HEK293 (cell line): ENCODE data around the gene TULP1.

Experiments
- GLI4 ChIP-seq: fragments of 450-650 bp; formaldehyde crosslinking; IDR thresholded peaks from 2 replicates; pipeline ENCODE4 v1.5.1; 2016; ENCODE audit warnings: missing biosample characterization, missing genetic modification characterization
- HOXD13 ChIP-seq: sonication (generic); formaldehyde crosslinking; IDR thresholded peaks from 2 replicates; pipeline ENCODE4 v1.8.0; 2022; ENCODE audit warnings: missing genetic modification reagents, borderline replicate concordance
- KLF7 ChIP-seq: fragments of 450-650 bp; formaldehyde crosslinking; IDR thresholded peaks from 2 replicates; pipeline ENCODE4 v1.5.1; 2016; ENCODE audit warnings: missing biosample characterization, missing genetic modification characterization, borderline replicate concordance
- KLF8 ChIP-seq: fragments of 450-650 bp; formaldehyde crosslinking; IDR thresholded peaks from 2 replicates; pipeline ENCODE4 v1.5.1; 2016; ENCODE audit warnings: missing biosample characterization, missing genetic modification characterization
- PRDM1 ChIP-seq: fragments of 450-650 bp; formaldehyde crosslinking; IDR thresholded peaks from 2 replicates; pipeline ENCODE4; 2016; ENCODE audit warnings: missing biosample characterization, missing genetic modification characterization
- ZNF10 ChIP-seq: fragments of 450-650 bp; formaldehyde crosslinking; IDR thresholded peaks from 2 replicates; pipeline ENCODE4 v1.5.1; 2017; ENCODE audit warnings: missing biosample characterization, missing genetic modification characterization
- ZNF112 ChIP-seq: fragments of 450-650 bp; formaldehyde crosslinking; IDR thresholded peaks from 2 replicates; pipeline ENCODE4 v1.5.0; 2017; ENCODE audit warnings: missing biosample characterization, missing genetic modification characterization
- ZNF140 ChIP-seq: fragments of 450-650 bp; formaldehyde crosslinking; IDR thresholded peaks from 2 replicates; pipeline ENCODE4 v1.5.1; 2016; ENCODE audit warnings: missing biosample characterization, missing genetic modification characterization
- ZNF19 ChIP-seq: fragments of 450-650 bp; formaldehyde crosslinking; IDR thresholded peaks from 2 replicates; pipeline ENCODE4; 2016; ENCODE audit warnings: missing biosample characterization, missing genetic modification characterization, low read depth
- ZNF202 ChIP-seq: fragments of 450-650 bp; formaldehyde crosslinking; IDR thresholded peaks from 2 replicates; pipeline ENCODE4 v1.5.1; 2016; ENCODE audit warnings: missing biosample characterization, missing genetic modification characterization, borderline replicate concordance
- ZNF23 ChIP-seq: fragments of 450-650 bp; formaldehyde crosslinking; IDR thresholded peaks from 2 replicates; pipeline ENCODE4 v1.5.1; 2016; ENCODE audit warnings: missing biosample characterization, missing genetic modification characterization, borderline replicate concordance
- ZNF239 ChIP-seq: fragments of 450-650 bp; formaldehyde crosslinking; IDR thresholded peaks from 2 replicates; pipeline ENCODE4 v1.5.1; 2016; ENCODE audit warnings: missing biosample characterization, missing genetic modification characterization
- ZNF274 ChIP-seq, 2 experiments: fragments of 200-500 bp in 1 of 2; fragments of 450-650 bp in 1 of 2; sonication (Bioruptor generic) in 1 of 2; formaldehyde crosslinking in 1 of 2; IDR thresholded peaks; 2 replicates each; pipeline versions ENCODE4 v1.5.1 to v1.6.1; 2014 to 2016; ENCODE audit warnings: borderline replicate concordance in 1 of 2, inconsistent platforms in 1 of 2, low read length in 1 of 2, missing biosample characterization in 1 of 2, missing genetic modification characterization in 1 of 2
- ZNF324 ChIP-seq: fragments of 450-650 bp; formaldehyde crosslinking; IDR thresholded peaks from 2 replicates; pipeline ENCODE4 v1.5.1; 2016; ENCODE audit warnings: missing biosample characterization, missing genetic modification characterization
- ZNF37A ChIP-seq: fragments of 450-650 bp; IDR thresholded peaks from 2 replicates; pipeline ENCODE4 v1.5.1; 2018; ENCODE audit warnings: missing biosample characterization, missing genetic modification characterization
- ZNF391 ChIP-seq: fragments of 450-650 bp; formaldehyde crosslinking; IDR thresholded peaks from 2 replicates; pipeline ENCODE4 v1.5.1; 2016; ENCODE audit warnings: low read depth, missing biosample characterization, missing genetic modification characterization, borderline replicate concordance
- ZNF473 ChIP-seq: fragments of 450-650 bp; formaldehyde crosslinking; IDR thresholded peaks from 2 replicates; pipeline ENCODE4 v1.5.1; 2017; ENCODE audit warnings: missing biosample characterization, missing genetic modification characterization
- ZNF529 ChIP-seq: fragments of 450-650 bp; formaldehyde crosslinking; IDR thresholded peaks from 2 replicates; pipeline ENCODE4 v1.5.1; 2017; ENCODE audit warnings: missing genetic modification characterization, missing biosample characterization; ENCODE audit not compliant: insufficient replicate concordance
- ZNF548 ChIP-seq: fragments of 450-650 bp; formaldehyde crosslinking; IDR thresholded peaks from 2 replicates; pipeline ENCODE4 v1.5.1; 2016; ENCODE audit warnings: missing biosample characterization, missing genetic modification characterization
- ZNF549 ChIP-seq: fragments of 450-650 bp; IDR thresholded peaks from 2 replicates; pipeline ENCODE4 v1.5.1; 2018; ENCODE audit warnings: missing biosample characterization, missing genetic modification characterization, mild to moderate bottlenecking, inconsistent platforms, moderate library complexity
- ZNF561 ChIP-seq: fragments of 450-650 bp; IDR thresholded peaks from 2 replicates; pipeline ENCODE4 v1.5.1; 2018; ENCODE audit warnings: missing biosample characterization, missing genetic modification characterization, borderline replicate concordance
- ZNF596 ChIP-seq: fragments of 450-650 bp; IDR thresholded peaks from 2 replicates; pipeline ENCODE4 v1.5.0; 2018; ENCODE audit warnings: missing biosample characterization, mild to moderate bottlenecking, missing genetic modification characterization, moderate library complexity
- ZNF610 ChIP-seq: fragments of 450-650 bp; formaldehyde crosslinking; IDR thresholded peaks from 2 replicates; pipeline ENCODE4 v1.5.1; 2016; ENCODE audit warnings: missing biosample characterization, missing genetic modification characterization, borderline replicate concordance
- ZNF791 ChIP-seq: fragments of 450-650 bp; formaldehyde crosslinking; IDR thresholded peaks from 2 replicates; pipeline ENCODE4 v1.5.1; 2016; ENCODE audit warnings: missing biosample characterization, missing genetic modification characterization
- TF ChIP-seq, protein P1 (sequence below): fragments of 450-650 bp; formaldehyde crosslinking; IDR thresholded peaks from 2 replicates; pipeline ENCODE4 v1.5.1; 2017; ENCODE audit warnings: missing biosample characterization, missing genetic modification characterization
- TF ChIP-seq, protein P2 (sequence below): fragments of 450-650 bp; formaldehyde crosslinking; IDR thresholded peaks from 2 replicates; pipeline ENCODE4 v1.5.1; 2017; ENCODE audit warnings: missing biosample characterization, missing genetic modification characterization
- TF ChIP-seq, protein P3 (sequence below): fragments of 450-650 bp; formaldehyde crosslinking; IDR thresholded peaks from 2 replicates; pipeline ENCODE4 v1.5.1; 2016; ENCODE audit warnings: missing biosample characterization, missing genetic modification characterization
- TF ChIP-seq, protein P4 (sequence below): fragments of 450-650 bp; formaldehyde crosslinking; IDR thresholded peaks from 2 replicates; pipeline ENCODE4; 2016; ENCODE audit warnings: missing biosample characterization, missing genetic modification characterization
- TF ChIP-seq, protein P5 (sequence below): fragments of 450-650 bp; formaldehyde crosslinking; IDR thresholded peaks from 2 replicates; pipeline ENCODE4 v1.5.1; 2016; ENCODE audit warnings: missing biosample characterization, missing genetic modification characterization
- TF ChIP-seq, protein P6 (sequence below): fragments of 450-650 bp; formaldehyde crosslinking; IDR thresholded peaks from 2 replicates; pipeline ENCODE4 v1.5.1; 2016; ENCODE audit warnings: missing biosample characterization, missing genetic modification characterization

TULP1 gene

DNA sequence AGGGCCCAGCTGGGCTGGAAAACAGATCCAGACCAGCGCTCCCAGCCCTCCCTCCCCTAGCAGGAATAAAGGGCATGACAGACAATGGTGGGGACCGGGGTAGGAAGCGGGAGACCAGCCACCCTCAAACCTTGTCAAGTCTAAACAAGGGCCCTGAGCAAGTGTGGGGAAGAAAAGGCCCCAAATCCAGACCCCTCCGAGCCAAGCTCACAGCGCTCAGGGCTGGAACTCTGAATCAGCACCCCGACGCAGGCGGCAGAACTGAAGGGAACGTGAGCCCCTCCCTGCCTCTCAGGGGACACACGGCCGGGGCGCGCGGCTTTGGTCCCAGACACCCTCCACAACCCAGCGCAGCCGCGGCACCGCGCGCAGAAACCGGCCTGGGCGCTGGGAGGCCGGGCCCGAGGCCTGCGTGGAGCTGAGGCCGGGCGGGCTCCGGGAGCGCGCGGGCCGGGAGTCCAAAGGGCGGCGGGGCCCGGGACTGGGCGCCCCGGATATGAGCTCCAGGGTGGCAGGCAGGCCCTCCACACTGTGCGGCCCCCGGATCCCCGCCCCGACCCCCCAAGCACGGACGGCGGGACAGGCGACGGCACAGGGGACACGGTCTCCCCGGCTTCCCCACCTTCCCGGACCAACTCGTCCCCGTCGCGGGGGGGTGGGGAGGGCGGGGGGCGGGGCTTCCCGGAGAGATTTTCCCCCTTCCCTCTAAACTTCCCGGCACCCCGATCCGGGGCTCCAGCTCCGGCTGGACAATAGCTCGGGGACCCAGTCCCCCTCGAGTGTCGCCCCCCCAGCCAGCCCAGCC, 16.5 kb downstream of the TULP1 start (continued):
- TF ChIP-seq ZNF324 (tag by site-specific recombination) (no peak), ZNF561 (tag by site-specific recombination) (no peak), ZNF274 (IDR thresholded peaks at IDR 0.05; ENCODE audit: low read length) (no peak), ZNF274 (tag by site-specific recombination; IDR thresholded peaks at IDR 0.05; ENCODE audit: borderline replicate concordance) (no peak), ZNF112 (tag by site-specific recombination) (no peak), HOXD13 (CRISPR knock-in tag) (no peak), ZNF202 (tag by site-specific recombination) (no peak), ZNF548 (tag by site-specific recombination) (no peak), ZNF473 (tag by site-specific recombination) (no peak), ZNF140 (tag by site-specific recombination) (no peak), ZNF791 (tag by site-specific recombination) (no peak), ZNF23 (tag by site-specific recombination) (no peak), ZNF549 (no peak), ZNF239 (tag by site-specific recombination) (peak; percentile 59; the same call in 1 of the 2 replicates), ZNF10 (tag by site-specific recombination) (no peak), ZNF19 (tag by site-specific recombination) (no peak), PRDM1 (no peak), KLF7 (tag by site-specific recombination) (no peak), GLI4 (tag by site-specific recombination) (no peak), KLF8 (tag by site-specific recombination) (0 out of 2 replicates have a peak, but pooled peaks have one; percentile 6), ZNF391 (tag by site-specific recombination) (no peak), ZNF529 (tag by site-specific recombination) (no peak), ZNF610 (no peak), ZNF596 (tag by site-specific recombination) (0 out of 2 replicates have a peak, but pooled peaks have one; percentile 6), ZNF37A (tag by site-specific recombination) (no peak)
- TF ChIP-seq, protein P1, sequence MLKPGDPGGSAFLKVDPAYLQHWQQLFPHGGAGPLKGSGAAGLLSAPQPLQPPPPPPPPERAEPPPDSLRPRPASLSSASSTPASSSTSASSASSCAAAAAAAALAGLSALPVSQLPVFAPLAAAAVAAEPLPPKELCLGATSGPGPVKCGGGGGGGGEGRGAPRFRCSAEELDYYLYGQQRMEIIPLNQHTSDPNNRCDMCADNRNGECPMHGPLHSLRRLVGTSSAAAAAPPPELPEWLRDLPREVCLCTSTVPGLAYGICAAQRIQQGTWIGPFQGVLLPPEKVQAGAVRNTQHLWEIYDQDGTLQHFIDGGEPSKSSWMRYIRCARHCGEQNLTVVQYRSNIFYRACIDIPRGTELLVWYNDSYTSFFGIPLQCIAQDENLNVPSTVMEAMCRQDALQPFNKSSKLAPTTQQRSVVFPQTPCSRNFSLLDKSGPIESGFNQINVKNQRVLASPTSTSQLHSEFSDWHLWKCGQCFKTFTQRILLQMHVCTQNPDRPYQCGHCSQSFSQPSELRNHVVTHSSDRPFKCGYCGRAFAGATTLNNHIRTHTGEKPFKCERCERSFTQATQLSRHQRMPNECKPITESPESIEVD (tag by site-specific recombination), result no peak
- TF ChIP-seq, protein P2, sequence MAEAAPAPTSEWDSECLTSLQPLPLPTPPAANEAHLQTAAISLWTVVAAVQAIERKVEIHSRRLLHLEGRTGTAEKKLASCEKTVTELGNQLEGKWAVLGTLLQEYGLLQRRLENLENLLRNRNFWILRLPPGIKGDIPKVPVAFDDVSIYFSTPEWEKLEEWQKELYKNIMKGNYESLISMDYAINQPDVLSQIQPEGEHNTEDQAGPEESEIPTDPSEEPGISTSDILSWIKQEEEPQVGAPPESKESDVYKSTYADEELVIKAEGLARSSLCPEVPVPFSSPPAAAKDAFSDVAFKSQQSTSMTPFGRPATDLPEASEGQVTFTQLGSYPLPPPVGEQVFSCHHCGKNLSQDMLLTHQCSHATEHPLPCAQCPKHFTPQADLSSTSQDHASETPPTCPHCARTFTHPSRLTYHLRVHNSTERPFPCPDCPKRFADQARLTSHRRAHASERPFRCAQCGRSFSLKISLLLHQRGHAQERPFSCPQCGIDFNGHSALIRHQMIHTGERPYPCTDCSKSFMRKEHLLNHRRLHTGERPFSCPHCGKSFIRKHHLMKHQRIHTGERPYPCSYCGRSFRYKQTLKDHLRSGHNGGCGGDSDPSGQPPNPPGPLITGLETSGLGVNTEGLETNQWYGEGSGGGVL (tag by site-specific recombination), result no peak
- TF ChIP-seq, protein P3, sequence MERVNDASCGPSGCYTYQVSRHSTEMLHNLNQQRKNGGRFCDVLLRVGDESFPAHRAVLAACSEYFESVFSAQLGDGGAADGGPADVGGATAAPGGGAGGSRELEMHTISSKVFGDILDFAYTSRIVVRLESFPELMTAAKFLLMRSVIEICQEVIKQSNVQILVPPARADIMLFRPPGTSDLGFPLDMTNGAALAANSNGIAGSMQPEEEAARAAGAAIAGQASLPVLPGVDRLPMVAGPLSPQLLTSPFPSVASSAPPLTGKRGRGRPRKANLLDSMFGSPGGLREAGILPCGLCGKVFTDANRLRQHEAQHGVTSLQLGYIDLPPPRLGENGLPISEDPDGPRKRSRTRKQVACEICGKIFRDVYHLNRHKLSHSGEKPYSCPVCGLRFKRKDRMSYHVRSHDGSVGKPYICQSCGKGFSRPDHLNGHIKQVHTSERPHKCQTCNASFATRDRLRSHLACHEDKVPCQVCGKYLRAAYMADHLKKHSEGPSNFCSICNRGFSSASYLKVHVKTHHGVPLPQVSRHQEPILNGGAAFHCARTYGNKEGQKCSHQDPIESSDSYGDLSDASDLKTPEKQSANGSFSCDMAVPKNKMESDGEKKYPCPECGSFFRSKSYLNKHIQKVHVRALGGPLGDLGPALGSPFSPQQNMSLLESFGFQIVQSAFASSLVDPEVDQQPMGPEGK (tag by site-specific recombination), result peak; percentile 83
- TF ChIP-seq, protein P4, sequence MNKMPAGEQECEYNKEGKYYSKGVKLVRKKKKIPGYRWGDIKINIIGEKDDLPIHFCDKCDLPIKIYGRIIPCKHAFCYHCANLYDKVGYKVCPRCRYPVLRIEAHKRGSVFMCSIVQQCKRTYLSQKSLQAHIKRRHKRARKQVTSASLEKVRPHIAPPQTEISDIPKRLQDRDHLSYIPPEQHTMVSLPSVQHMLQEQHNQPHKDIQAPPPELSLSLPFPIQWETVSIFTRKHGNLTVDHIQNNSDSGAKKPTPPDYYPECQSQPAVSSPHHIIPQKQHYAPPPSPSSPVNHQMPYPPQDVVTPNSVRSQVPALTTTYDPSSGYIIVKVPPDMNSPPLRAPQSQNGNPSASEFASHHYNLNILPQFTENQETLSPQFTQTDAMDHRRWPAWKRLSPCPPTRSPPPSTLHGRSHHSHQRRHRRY (tag by site-specific recombination), result no peak
- TF ChIP-seq, protein P5, sequence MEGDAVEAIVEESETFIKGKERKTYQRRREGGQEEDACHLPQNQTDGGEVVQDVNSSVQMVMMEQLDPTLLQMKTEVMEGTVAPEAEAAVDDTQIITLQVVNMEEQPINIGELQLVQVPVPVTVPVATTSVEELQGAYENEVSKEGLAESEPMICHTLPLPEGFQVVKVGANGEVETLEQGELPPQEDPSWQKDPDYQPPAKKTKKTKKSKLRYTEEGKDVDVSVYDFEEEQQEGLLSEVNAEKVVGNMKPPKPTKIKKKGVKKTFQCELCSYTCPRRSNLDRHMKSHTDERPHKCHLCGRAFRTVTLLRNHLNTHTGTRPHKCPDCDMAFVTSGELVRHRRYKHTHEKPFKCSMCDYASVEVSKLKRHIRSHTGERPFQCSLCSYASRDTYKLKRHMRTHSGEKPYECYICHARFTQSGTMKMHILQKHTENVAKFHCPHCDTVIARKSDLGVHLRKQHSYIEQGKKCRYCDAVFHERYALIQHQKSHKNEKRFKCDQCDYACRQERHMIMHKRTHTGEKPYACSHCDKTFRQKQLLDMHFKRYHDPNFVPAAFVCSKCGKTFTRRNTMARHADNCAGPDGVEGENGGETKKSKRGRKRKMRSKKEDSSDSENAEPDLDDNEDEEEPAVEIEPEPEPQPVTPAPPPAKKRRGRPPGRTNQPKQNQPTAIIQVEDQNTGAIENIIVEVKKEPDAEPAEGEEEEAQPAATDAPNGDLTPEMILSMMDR, result no peak
- TF ChIP-seq, protein P6, sequence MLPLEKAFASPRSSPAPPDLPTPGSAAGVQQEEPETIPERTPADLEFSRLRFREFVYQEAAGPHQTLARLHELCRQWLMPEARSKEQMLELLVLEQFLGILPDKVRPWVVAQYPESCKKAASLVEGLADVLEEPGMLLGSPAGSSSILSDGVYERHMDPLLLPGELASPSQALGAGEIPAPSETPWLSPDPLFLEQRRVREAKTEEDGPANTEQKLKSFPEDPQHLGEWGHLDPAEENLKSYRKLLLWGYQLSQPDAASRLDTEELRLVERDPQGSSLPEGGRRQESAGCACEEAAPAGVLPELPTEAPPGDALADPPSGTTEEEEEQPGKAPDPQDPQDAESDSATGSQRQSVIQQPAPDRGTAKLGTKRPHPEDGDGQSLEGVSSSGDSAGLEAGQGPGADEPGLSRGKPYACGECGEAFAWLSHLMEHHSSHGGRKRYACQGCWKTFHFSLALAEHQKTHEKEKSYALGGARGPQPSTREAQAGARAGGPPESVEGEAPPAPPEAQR (tag by site-specific recombination), result no peak
